A549 (cell line): Measurements from ENCODE around the gene BCORL1. TPM values are rescaled to one million over a fixed set of nuclear protein-coding genes. Genes with fewer than 3 reads are reported as not detected.

Source experiments
- ATAC-seq, 2 experiments: fragments of 200-7000 bp in 1 of 2; fragments of >200 bp in 1 of 2; cut with Nextera tagmentation in 1 of 2; cut with Tn5 transposase in 1 of 2; 3 replicates each; pipeline versions ENCODE4 v1.8.0 to v1.9.1; 2018 to 2020; ENCODE audit warnings: mild to moderate bottlenecking in 1 of 2, moderate library complexity in 1 of 2
- CTCF ChIA-PET: fragments of 300-600 bp; sonication (Branson Sonifier 250); formaldehyde crosslinking; extraction: SDS; loops from one replicate; lab custom pipeline; 2021; ENCODE audit warnings: antibody characterized with exemption, inconsistent platforms; lab: Yijun Ruan, JAX
- POLR2A ChIA-PET: fragments of 350-600 bp; formaldehyde crosslinking; extraction: SDS; loops from one replicate; lab custom pipeline; 2021; ENCODE audit warnings: antibody characterized with exemption, inconsistent platforms; lab: Yijun Ruan, JAX
- DNase-seq, 2 experiments: peaks; one replicate each; pipeline versions ENCODE4 v3.0.0 to v3.0.0-alpha.2; 2011 to 2016; ENCODE audit warnings: low read depth in 1 of 2, low spot score in 1 of 2
- FAIRE-seq: peaks from 2 replicates; lab custom pipeline; 2011; peaks lifted over from hg19 to GRCh38; lab: Jason Lieb, UNC
- H3K27ac ChIP-seq, 2 experiments: fragments of >200 bp; sonication (Bioruptor Twin); formaldehyde crosslinking; 3 replicates each; pipeline ENCODE4 v1.5.1; 2016 to 2017
- H3K4me1 ChIP-seq: fragments of >200 bp; sonication (Bioruptor Twin); formaldehyde crosslinking; 3 replicates; pipeline ENCODE4 v1.6.1; 2016
- H3K4me2 ChIP-seq: fragments of >200 bp; sonication (Bioruptor Twin); formaldehyde crosslinking; 3 replicates; pipeline ENCODE4 v1.6.1; 2016
- H3K4me3 ChIP-seq: fragments of >200 bp; sonication (Bioruptor Twin); formaldehyde crosslinking; 3 replicates; pipeline ENCODE4 v1.5.1; 2016
- H3K9me3 ChIP-seq: fragments of >200 bp; sonication (Bioruptor Twin); formaldehyde crosslinking; 3 replicates; pipeline ENCODE4 v1.6.1; 2016
- BCL3 ChIP-seq: fragments of >200 bp; sonication (Bioruptor Twin); formaldehyde crosslinking; IDR thresholded peaks from 3 replicates; pipeline ENCODE4 v1.6.1; 2016
- CBX8 ChIP-seq: fragments of 200-600 bp; sonication (generic); IDR thresholded peaks from 2 replicates; pipeline ENCODE4 v1.6.1; 2016
- CHD4 ChIP-seq: fragments of 200-600 bp; sonication (generic); IDR thresholded peaks from 2 replicates; pipeline ENCODE4 v1.6.1; 2016; ENCODE audit warnings: antibody characterized with exemption, mild to moderate bottlenecking, borderline replicate concordance
- ELK1 ChIP-seq: fragments of 150-350 bp; IDR thresholded peaks from 2 replicates; pipeline ENCODE4 v1.6.1; 2014; ENCODE audit warnings: low read depth, mild to moderate bottlenecking, low read length
- EP300 ChIP-seq, 2 experiments: fragments of >200 bp; sonication (Bioruptor Twin); formaldehyde crosslinking; IDR thresholded peaks; 2 replicates in 1 of 2; 3 replicates in 1 of 2; pipeline ENCODE4 v1.6.1; 2016 to 2017
- FOSB ChIP-seq: fragments of 250-450 bp; sonication (Bioruptor Pico); IDR thresholded peaks from 2 replicates; pipeline ENCODE4 v1.5.0; 2020; ENCODE audit warnings: mild to moderate bottlenecking, moderate library complexity
- FOSL2 ChIP-seq, 2 experiments: fragments of 450-650 bp in 1 of 2; fragments of >200 bp in 1 of 2; sonication (Bioruptor Twin) in 1 of 2; formaldehyde crosslinking; IDR thresholded peaks; 2 replicates each; pipeline versions ENCODE4 v1.5.0 to v1.6.1; 2016 to 2020; ENCODE audit warnings: mild to moderate bottlenecking in 1 of 2, moderate library complexity in 1 of 2
- GATA3 ChIP-seq: IDR thresholded peaks from 2 replicates; pipeline ENCODE4 v1.6.1; 2012; ENCODE audit warnings: borderline replicate concordance
- HMGXB4 ChIP-seq: fragments of 250-450 bp; sonication (Bioruptor Pico); IDR thresholded peaks from 2 replicates; pipeline ENCODE4 v1.5.0; 2021; ENCODE audit warnings: mild to moderate bottlenecking, moderate library complexity, borderline replicate concordance
- JUN ChIP-seq, 2 experiments: fragments of >200 bp; sonication (Bioruptor Twin); formaldehyde crosslinking; IDR thresholded peaks; 2 replicates in 1 of 2; 3 replicates in 1 of 2; pipeline ENCODE4 v1.6.1; 2016 to 2017
- PBX3 ChIP-seq: IDR thresholded peaks from 2 replicates; pipeline ENCODE4 v1.6.1; 2012
- POLR2AphosphoS2 ChIP-seq: conservative IDR thresholded peaks from 2 replicates; pipeline ENCODE4 v1.6.1; 2012; ENCODE audit warnings: low read length, improper control_type of control experiment, inconsistent platforms
- REST ChIP-seq: fragments of 200-600 bp; sonication (generic); IDR thresholded peaks from 2 replicates; pipeline ENCODE4 v1.6.1; 2016; ENCODE audit warnings: antibody characterized with exemption, mild to moderate bottlenecking, moderate library complexity
- TFCP2L1 ChIP-seq: fragments of 250-450 bp; sonication (Bioruptor Pico); IDR thresholded peaks from 2 replicates; pipeline ENCODE4 v1.5.0; 2021; ENCODE audit warnings: mild to moderate bottlenecking
- USF2 ChIP-seq: fragments of 450-650 bp; IDR thresholded peaks from 2 replicates; pipeline ENCODE4 v1.6.1; 2014; ENCODE audit warnings: antibody characterized with exemption
- WGBS: methylation state at CpG from one replicate; pipeline ENCODE4 v1.1.6; 2017; ENCODE audit errors: missing lambda C conversion rate; 5-methylcytosine and 5-hydroxymethylcytosine counted together
- polyA plus RNA-seq, 4 experiments: library from polyadenylated mRNA; depleted of rRNA in 3 of 4; stranded (reverse); fragments of >200 nt; fragmentation: RNase III in 1 of 4; extraction: RNeasy Plus Mini Kit Qiagen cat#74134 plus additional on column Dnase treatment in 1 of 4; gene quantifications; 2 replicates in 3 of 4; 3 replicates in 1 of 4; pipeline ENCODE4 v1.2.3, GENCODE V29; 2011 to 2017

The BCORL1 gene
- polyA plus RNA-seq, 2 of the 4 experiments (the other 2 are of a cell fraction) = 1.4 to 6.1 TPM

- POLR2A ChIA-PET = interaction anchor here (0.8 kb wide), 1 partner anchor 45 kb away, joined by 3 read pairs; no protein-coding TSS in a partner anchor
Measured at GRCh38 chrX:129976441-129976840, 6.0 kb upstream of the BCORL1 start.

GRCh38 chrX:129979207-129979920, 3.1 kb upstream of the BCORL1 start:
- DNase-seq (no peak), FAIRE-seq (peak; percentile 23), ATAC-seq (no peak)
- 67% methylated on average over 17 of the region's 35 CpGs for WGBS
- Histone ChIP-seq H3K4me1 (no peaks in the 10 kb centered on the region), H3K4me2 (no peak overlapping the region; the same call in 2 of the 3 replicates), H3K27ac (peak overlapping the region in 1 of 2 experiments; percentile 98; a peak in 3 of 6 replicates), H3K9me3 (no peaks in the 10 kb centered on the region), H3K4me3 (no peak overlapping the region)
- CTCF ChIA-PET = interaction anchor here (1.5 kb wide), 1 partner anchor 54 kb away, joined by 3 read pairs; no protein-coding TSS in a partner anchor
- POLR2A ChIA-PET = interaction anchor here (0.5 kb wide), 1 partner anchor 251 kb away, joined by 3 read pairs; no protein-coding TSS in a partner anchor
- TF ChIP-seq BCL3 (no peak), FOSL2 (IDR thresholded peaks at IDR 0.05) (no peak), FOSL2 (CRISPR knock-in tag; IDR thresholded peaks at IDR 0.05) (no peak), TFCP2L1 (CRISPR knock-in tag) (no peak), POLR2AphosphoS2 (no peak), USF2 (no peak), CHD4 (no peak), PBX3 (no peak), ELK1 (no peak)

More at GRCh38 chrX:129976441-129976840, 6.0 kb upstream of the BCORL1 start:
- no peak overlapping the region for H3K27ac ChIP-seq
- ATAC-seq (no peak), FAIRE-seq (no peak), DNase-seq (no peak)
- CTCF ChIA-PET = interaction anchor here (1.5 to 2.3 kb wide), 2 partner anchors 8 to 51 kb away, joined by 4 to 7 read pairs; no protein-coding TSS in a partner anchor
- H3K9me3 ChIP-seq = no peaks in the 10 kb centered on the region
- H3K4me2 ChIP-seq = no peak overlapping the region
- H3K4me1 ChIP-seq = no peaks in the 10 kb centered on the region
- no peak overlapping the region for H3K4me3 ChIP-seq
- TF ChIP-seq EP300 (IDR thresholded peaks at IDR 0.05) = no peak
- no peak for TF ChIP-seq PBX3
- TF ChIP-seq JUN (IDR thresholded peaks at IDR 0.05) = no peak
- TF ChIP-seq HMGXB4 (CRISPR knock-in tag) = no peak
- TF ChIP-seq REST = no peak
- no peak for TF ChIP-seq CBX8
- TF ChIP-seq FOSL2 (IDR thresholded peaks at IDR 0.05) = no peak
- TF ChIP-seq FOSL2 (CRISPR knock-in tag; IDR thresholded peaks at IDR 0.05) = no peak
- TF ChIP-seq FOSB (CRISPR knock-in tag) = no peak
- TF ChIP-seq GATA3 = no peak
- WGBS = 85% methylated on average over 3 of the region's 5 CpGs
